Esophagus muscularis mucosa (tissue), 4 donors: ENCODE measurements around the gene COL2A1. TPM values are rescaled to one million over a fixed set of nuclear protein-coding genes. Genes with fewer than 3 reads are reported as not detected.

Source experiments
- DNase-seq: peaks from one replicate; pipeline ENCODE4 v3.0.0-alpha.2; 2017; ENCODE audit errors: extremely low spot score
- H3K27ac ChIP-seq, 4 donors: fragments of 200-600 bp; sonication (generic); replicated peaks in 1 of 4; 1 replicate in 3 of 4; 2 replicates in 1 of 4; pipeline ENCODE4 v1.5.1; 2016 to 2019; ENCODE audit warnings: mild to moderate bottlenecking in 1 of 4
- H3K27me3 ChIP-seq, 4 donors: fragments of 200-600 bp; sonication (generic); one replicate each; pipeline versions ENCODE4 v1.5.1 to v1.6.0; 2016 to 2019
- H3K36me3 ChIP-seq, 4 donors: fragments of 200-600 bp; sonication (generic); one replicate each; pipeline ENCODE4 v1.5.1; 2016 to 2019
- H3K4me1 ChIP-seq, 4 donors: fragments of 200-600 bp; sonication (generic); one replicate each; pipeline ENCODE4 v1.5.1; 2016 to 2019
- H3K4me3 ChIP-seq, 4 donors: fragments of 200-600 bp; sonication (generic); 1 replicate in 2 of 4; 2 replicates in 2 of 4; pipeline ENCODE4 v1.5.1; 2016 to 2019; ENCODE audit warnings: mild to moderate bottlenecking in 4 of 4, moderate library complexity in 1 of 4
- H3K9me3 ChIP-seq, 4 donors: fragments of 200-600 bp; sonication (generic); 1 replicate in 3 of 4; 2 replicates in 1 of 4; pipeline ENCODE4 v1.5.1; 2016 to 2019
- EP300 ChIP-seq: sonication (generic); formaldehyde crosslinking; IDR thresholded peaks from one replicate; pipeline ENCODE4 v1.6.1; 2017; ENCODE audit warnings: antibody characterized with exemption
- POLR2A ChIP-seq: fragments of 450-650 bp; IDR thresholded peaks from one replicate; pipeline ENCODE4 v1.6.1; 2017; ENCODE audit warnings: antibody characterized with exemption, moderate library complexity, mild to moderate bottlenecking, low read depth
- POLR2AphosphoS5 ChIP-seq, 2 donors: sonication (generic); formaldehyde crosslinking; IDR thresholded peaks; one replicate each; pipeline ENCODE4 v1.6.1; 2017; ENCODE audit warnings: antibody characterized with exemption in 2 of 2
- WGBS: methylation state at CpG from one replicate; pipeline ENCODE4 v1.1.5; 2018; 5-methylcytosine and 5-hydroxymethylcytosine counted together
- intact Hi-C: fragments of 100-400 bp; cut with DNase I; formaldehyde crosslinking; loops from one replicate; pipeline ENCODE4 v1.15.1; 2023
- total RNA-seq, 4 donors: library from RNA; depleted of rRNA; stranded (reverse); fragments of >200 nt; gene quantifications; one replicate each; pipeline versions ENCODE4 v1.1.0 to v1.2.1, GENCODE V29; 2016
- TF ChIP-seq, protein P1 (sequence below), 3 experiments: fragments of 200-600 bp in 2 of 3; fragments of 450-650 bp in 1 of 3; sonication (generic) in 2 of 3; IDR thresholded peaks; one replicate each; pipeline ENCODE4 v1.5.1; 2017 to 2019; ENCODE audit warnings: antibody characterized with exemption in 3 of 3, mild to moderate bottlenecking in 2 of 3, moderate library complexity in 1 of 3

COL2A1 gene
- total RNA-seq, 4 donors from 2014 or later = not detected

DNA sequence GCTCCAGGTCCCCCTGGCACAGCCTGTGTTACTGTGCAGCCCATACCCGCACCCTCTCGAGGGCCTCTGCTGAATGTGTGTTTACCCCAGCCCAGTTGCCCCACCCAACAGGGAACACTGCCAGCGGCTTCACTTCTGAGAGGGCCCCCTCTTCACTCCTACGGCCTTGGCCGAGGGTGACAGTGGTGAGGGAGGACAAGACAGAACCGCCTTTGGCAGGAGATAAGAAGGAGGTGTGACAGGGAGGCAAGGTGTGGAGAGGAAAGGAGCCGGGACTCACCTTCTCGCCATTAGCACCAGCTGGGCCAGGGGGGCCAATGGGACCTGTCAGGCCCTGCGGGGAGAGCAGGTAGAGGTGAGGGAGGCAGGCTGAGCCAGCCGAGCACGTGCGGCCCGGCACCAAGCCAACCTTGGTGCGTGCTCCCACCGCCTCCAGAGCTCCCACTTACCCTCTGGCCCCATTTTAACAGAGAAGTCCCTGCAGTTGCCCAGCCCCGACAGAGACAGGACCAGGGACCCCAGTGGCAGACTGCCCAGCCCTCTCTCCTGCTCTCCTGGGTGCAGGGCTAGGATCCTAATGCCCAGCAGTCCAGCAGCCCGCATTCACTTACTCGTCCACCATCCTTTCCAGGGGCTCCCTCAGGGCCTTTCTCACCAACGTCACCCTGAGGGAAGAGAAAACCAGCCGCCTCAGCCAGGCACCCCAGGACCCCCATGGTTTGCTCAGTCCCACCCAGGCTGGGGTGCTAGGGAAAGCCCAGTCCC is 22.6 kb downstream of the COL2A1 start:
- TF ChIP-seq EP300 (no peak), POLR2AphosphoS5 (IDR thresholded peaks at IDR 0.05) (no peak), POLR2A (no peak)
- TF ChIP-seq, protein P1, sequence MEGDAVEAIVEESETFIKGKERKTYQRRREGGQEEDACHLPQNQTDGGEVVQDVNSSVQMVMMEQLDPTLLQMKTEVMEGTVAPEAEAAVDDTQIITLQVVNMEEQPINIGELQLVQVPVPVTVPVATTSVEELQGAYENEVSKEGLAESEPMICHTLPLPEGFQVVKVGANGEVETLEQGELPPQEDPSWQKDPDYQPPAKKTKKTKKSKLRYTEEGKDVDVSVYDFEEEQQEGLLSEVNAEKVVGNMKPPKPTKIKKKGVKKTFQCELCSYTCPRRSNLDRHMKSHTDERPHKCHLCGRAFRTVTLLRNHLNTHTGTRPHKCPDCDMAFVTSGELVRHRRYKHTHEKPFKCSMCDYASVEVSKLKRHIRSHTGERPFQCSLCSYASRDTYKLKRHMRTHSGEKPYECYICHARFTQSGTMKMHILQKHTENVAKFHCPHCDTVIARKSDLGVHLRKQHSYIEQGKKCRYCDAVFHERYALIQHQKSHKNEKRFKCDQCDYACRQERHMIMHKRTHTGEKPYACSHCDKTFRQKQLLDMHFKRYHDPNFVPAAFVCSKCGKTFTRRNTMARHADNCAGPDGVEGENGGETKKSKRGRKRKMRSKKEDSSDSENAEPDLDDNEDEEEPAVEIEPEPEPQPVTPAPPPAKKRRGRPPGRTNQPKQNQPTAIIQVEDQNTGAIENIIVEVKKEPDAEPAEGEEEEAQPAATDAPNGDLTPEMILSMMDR (IDR thresholded peaks at IDR 0.05) = no peak
- no peak for DNase-seq
- H3K36me3 ChIP-seq = no peaks in the 10 kb centered on the region
- H3K4me1 ChIP-seq = no peaks in the 10 kb centered on the region
- 74% methylated on average over 18 of the region's 20 CpGs for WGBS
- H3K4me3 ChIP-seq = no peak overlapping the region
- no peaks in the 10 kb centered on the region for H3K27me3 ChIP-seq
- intact Hi-C loops = no loop called here
- no peak overlapping the region for H3K27ac ChIP-seq
- no peaks in the 10 kb centered on the region for H3K9me3 ChIP-seq

DNA sequence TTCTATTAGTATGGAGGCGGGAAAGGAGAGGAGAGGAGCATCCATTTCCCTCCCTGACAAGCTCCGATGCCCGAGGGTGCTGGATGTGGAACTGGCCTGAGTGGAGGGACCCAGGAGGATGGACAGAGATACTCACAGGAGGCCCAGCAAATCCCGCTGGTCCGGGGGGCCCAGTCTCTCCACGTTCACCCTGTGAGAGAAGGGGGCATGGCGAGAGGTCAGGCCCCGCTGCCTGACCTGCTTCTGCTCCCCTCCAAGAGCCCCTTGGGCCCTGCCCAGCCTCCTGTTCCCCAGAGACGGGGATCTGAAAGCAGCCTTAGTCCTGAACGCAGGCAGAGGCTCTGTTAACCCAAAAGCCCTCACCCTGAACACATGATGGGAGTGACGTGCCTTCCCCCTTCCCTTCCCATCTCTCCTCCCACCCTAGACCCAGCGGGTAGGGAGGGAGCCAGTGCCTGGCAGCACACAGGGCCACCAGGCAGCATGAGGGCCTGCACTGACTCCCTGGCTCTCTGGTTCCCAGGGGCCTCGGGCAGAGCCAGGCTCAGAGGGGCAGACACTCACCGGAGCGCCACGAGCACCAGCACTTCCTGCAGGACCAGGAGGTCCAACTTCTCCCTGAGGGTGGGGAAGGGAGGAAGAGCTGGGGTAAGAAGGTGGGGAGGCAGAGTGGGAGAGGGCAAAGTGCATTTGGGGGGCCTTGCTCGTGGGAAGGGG is 23.3 kb downstream of the COL2A1 start:
- TF ChIP-seq, protein P1 (IDR thresholded peaks at IDR 0.05) = no peak
- TF ChIP-seq EP300 (no peak), POLR2AphosphoS5 (IDR thresholded peaks at IDR 0.05) (no peak), POLR2A (no peak)
- WGBS = 82% methylated on average over 9 of the region's 17 CpGs

DNA sequence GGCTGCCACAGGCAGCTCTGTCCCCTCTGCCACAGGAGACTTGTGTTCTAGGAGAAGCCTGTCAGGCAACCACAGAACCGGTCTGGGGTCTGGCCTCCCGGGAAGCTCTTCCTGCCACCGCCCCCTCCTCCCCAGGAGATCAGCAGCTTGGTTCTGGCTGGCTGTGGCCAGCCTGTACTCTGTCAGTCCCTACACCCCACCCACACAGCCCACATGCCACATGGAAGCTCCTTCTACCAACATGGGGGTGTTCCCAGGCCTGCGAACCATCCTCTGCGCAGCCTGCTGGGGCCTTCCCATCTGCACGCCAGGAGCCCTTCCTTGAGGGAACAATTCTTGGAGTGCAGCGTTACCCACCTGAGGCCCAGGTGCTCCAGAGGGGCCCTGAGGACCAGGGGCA is 24.1 kb downstream of the COL2A1 start:
- 77% methylated on average over 3 of the region's 7 CpGs for WGBS
- H3K4me1 ChIP-seq = no peaks in the 10 kb centered on the region
- H3K9me3 ChIP-seq = no peaks in the 10 kb centered on the region
- DNase-seq = no peak
- no peaks in the 10 kb centered on the region for H3K27me3 ChIP-seq
- no peak overlapping the region for H3K27ac ChIP-seq
- no peak for TF ChIP-seq POLR2AphosphoS5 (IDR thresholded peaks at IDR 0.05)
- H3K36me3 ChIP-seq = no peaks in the 10 kb centered on the region
- H3K4me3 ChIP-seq = no peak overlapping the region
- intact Hi-C loops = no loop called here

More for the DNA sequence above, 23.3 kb downstream of the COL2A1 start:
- H3K27ac ChIP-seq = no peak overlapping the region
- no peak for DNase-seq
- H3K4me1 ChIP-seq = no peaks in the 10 kb centered on the region
- no peaks in the 10 kb centered on the region for H3K36me3 ChIP-seq
- no peaks in the 10 kb centered on the region for H3K27me3 ChIP-seq
- intact Hi-C loops = no loop called here
- H3K4me3 ChIP-seq = no peak overlapping the region
- H3K9me3 ChIP-seq = no peaks in the 10 kb centered on the region

DNA sequence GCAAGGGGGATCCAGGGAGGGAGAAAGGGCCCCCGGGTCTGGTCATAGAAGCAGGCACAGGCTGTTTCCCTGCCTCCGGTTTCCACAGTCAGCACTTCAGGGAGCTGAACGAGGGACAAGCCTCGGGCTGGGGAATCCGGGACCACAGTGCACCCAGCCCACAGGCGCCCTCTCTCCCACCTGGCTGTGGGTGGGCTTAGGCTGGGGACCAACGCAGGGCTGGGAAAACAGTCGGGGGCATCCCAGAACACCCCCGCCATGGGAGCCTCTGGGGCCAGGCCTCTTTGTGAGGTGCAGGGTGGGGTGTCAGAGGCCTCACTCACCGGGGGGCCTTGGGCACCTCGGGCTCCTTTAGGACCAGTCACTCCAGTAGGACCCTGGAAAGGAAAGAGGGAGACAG is 24.6 kb downstream of the COL2A1 start:
- Histone ChIP-seq H3K36me3 (no peaks in the 10 kb centered on the region), H3K4me3 (no peak overlapping the region), H3K9me3 (no peaks in the 10 kb centered on the region), H3K27me3 (no peaks in the 10 kb centered on the region), H3K4me1 (no peaks in the 10 kb centered on the region), H3K27ac (no peak overlapping the region)
- DNase-seq = no peak
- TF ChIP-seq, protein P1 (IDR thresholded peaks at IDR 0.05) = no peak
- TF ChIP-seq EP300 (no peak), POLR2A (no peak), POLR2AphosphoS5 (IDR thresholded peaks at IDR 0.05) (no peak)
- WGBS = 87% methylated on average over 7 of the region's 11 CpGs
- intact Hi-C loops = no loop called here

DNA sequence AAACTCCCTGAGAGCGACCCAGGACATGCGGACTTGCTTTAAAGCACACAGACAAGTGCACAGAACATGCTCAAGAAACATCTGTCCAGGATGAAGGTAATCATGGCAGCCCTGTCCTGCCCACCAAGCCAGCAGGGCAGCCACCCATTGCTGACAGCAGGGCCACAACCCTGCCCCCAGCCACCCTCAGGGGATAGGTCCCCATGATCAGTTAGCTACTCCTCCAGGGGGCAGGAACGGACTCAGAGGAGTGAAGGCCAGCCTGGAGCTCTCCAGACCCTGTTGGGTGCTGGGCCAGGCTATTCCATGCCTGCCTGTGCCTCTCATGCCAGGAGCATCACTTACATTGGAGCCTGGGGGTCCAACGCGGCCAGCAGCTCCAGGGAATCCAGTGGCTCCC is 25.1 kb downstream of the COL2A1 start:
- 84% methylated on average over 3 of the region's 5 CpGs for WGBS
- DNase-seq = no peak
- TF ChIP-seq EP300 (no peak), POLR2A (no peak), POLR2AphosphoS5 (IDR thresholded peaks at IDR 0.05) (no peak)
- TF ChIP-seq, protein P1 (IDR thresholded peaks at IDR 0.05) = no peak
- no peak overlapping the region for H3K4me3 ChIP-seq
- intact Hi-C loops = no loop called here
- H3K36me3 ChIP-seq = no peaks in the 10 kb centered on the region
- H3K9me3 ChIP-seq = no peaks in the 10 kb centered on the region
- no peak overlapping the region for H3K27ac ChIP-seq
- H3K4me1 ChIP-seq = no peaks in the 10 kb centered on the region
- H3K27me3 ChIP-seq = no peaks in the 10 kb centered on the region
